ENCODE measurements around the gene RELB. TPM values are rescaled to one million over a fixed set of nuclear protein-coding genes. Genes with fewer than 3 reads are reported as not detected.

RELB gene
- total RNA-seq, 1 donor from 2014 or later = 4.2 TPM

DNA sequence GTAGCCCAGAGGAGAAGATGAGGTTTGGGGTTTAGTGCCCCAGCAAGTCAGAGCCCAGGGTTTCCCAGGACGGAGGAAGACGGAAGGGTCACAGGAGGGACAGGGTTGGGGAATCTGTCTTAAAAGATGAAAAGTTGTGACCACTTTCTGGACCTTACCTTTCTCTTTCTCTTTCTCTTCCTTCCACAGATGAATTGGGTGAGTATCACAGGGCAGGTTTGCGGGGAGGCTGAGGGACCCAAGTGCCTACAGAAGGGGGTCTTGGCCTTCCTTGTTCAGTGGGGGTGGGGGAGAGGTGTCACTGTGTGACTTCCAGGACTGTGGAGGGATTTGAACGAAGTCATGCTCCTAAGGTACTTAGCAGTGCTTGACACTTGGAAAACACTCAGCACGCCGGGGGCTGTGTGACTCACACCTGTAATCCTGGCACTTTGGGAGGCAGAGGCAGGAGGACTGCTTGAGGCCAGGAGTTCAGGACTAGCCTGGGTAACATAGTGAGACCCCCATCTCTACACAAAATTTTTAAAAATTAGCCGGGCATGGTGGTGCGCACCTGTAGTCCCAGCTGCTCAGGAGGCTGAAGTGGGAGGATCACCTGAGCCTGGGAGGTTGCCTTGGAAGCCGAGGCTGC is 8.5 kb downstream of the RELB start:
- ATAC-seq (no peak), DNase-seq (ENCODE audit: missing footprints) (no peak)
- intact Hi-C loops (cut with DNase I) = no loop called here

- intact Hi-C loops (cut with DNase I) = no loop called here
- no peak for ATAC-seq
- no peak for DNase-seq (ENCODE audit: missing footprints)
Measured at GRCh38 chr19:45010306-45010705, 9.0 kb downstream of the RELB start.

DNA sequence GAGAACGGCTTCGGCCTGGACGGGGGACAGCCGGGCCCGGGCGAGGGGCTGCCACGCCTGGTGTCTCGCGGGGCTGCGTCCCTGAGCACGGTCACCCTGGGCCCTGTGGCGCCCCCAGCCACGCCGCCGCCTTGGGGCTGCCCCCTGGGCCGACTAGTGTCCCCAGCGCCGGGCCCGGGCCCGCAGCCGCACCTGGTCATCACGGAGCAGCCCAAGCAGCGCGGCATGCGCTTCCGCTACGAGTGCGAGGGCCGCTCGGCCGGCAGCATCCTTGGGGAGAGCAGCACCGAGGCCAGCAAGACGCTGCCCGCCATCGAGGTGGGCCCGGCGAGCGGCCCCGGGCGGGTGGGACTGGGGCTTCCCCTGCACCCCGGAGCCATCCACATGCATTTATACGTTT is 10.7 kb downstream of the RELB start:
- intact Hi-C loops (cut with DNase I) = no loop called here
- ATAC-seq = no peak
- DNase-seq (ENCODE audit: missing footprints) = no peak

DNA sequence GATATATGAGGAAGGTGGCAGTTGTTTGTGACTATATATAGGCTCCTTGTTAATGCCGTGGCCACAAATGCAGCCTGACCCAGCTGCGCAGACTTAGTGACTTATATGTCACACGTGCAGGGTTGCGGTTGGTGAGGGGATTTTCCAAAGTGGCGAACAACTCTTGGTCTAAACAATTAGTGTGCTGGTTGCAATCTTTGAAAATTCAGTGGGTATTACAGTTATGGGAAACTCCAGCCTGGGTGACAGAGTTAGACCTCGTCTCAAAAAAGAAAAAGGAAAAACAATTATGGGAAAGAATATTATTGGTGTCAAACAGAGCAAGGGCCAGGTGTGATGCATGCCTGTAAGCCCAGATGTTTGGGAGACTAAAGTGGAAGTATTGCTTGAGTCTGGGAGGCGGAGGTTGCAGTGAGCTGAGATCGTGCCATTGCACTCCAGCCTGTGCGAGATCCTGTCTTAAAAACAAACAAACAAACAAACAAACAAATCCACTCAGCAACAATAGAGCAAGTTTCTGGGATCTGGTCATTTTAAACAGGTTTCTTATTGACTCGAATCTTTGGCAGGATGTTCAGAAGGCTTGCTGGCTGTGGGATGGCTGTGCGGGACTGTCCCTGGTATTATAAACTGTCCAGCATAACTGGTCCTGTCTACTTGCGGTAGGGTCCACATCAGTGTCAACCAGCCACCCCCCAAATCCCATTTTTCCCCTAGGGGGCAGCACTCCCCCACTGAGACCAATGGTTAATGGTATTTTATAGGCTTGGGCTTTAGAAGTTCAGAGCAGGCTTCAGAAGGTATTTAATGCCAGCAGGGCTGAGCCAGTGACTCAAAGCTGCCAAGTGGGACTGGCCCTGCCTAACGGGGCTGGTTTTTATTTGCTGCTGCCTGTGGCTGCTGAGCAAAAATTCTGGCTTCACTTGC is 15.4 kb downstream of the RELB start:
- peak; percentile 80 for ATAC-seq
- intact Hi-C loops (cut with DNase I) = no loop called here
- no peak for DNase-seq (ENCODE audit: missing footprints)

DNA sequence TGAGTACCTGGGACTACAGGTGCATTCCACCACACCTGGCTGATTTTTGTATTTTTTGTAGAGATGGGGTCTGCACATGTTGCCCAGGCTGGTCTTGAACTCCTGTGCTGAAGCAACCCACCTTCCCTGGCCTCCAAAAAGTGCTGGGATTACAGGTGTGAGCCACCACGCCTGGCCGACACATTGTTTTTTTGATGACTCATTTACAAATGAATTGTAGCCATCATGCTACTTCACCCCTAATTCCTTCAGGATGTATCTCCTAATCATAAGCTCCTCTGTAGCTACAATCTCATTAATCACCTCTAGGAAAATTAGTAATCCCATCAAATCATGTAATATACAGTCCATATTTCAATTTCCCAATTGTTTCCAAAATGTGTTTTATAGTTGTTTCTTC is 17.9 kb downstream of the RELB start:
- intact Hi-C loops (cut with DNase I) = no loop called here
- ATAC-seq (no peak), DNase-seq (ENCODE audit: missing footprints) (no peak)

DNA sequence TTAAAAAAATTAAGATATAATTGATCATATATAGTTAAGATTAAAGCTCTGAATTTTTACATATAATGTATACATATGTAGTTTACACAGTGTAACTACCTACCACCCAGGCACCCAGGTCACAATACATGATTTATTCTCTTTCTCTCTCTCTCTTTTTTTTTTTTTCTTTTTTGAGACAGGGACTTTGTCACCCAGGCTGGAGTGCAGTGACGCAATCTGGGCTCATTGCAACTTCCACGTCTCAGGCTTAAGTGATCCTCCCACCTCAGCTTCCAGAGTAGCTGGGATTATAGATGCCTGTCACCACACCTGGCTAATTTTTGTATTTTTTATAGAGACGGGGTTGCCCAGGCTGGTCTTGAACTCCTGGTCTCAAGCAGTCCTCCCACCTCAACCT is 18.8 kb downstream of the RELB start:
- ATAC-seq (no peak), DNase-seq (ENCODE audit: missing footprints) (no peak)
- intact Hi-C loops (cut with DNase I) = no loop called here

GRCh38 chr19:45021971-45022370 is 20.7 kb downstream of the RELB start:
- intact Hi-C loops (cut with DNase I) = no loop called here
- ATAC-seq (no peak), DNase-seq (ENCODE audit: missing footprints) (no peak)

- intact Hi-C loops (cut with DNase I) = no loop called here
- DNase-seq (ENCODE audit: missing footprints) = no peak
- ATAC-seq = no peak
Measured at GRCh38 chr19:45023048-45023447, 21.8 kb downstream of the RELB start.

DNA sequence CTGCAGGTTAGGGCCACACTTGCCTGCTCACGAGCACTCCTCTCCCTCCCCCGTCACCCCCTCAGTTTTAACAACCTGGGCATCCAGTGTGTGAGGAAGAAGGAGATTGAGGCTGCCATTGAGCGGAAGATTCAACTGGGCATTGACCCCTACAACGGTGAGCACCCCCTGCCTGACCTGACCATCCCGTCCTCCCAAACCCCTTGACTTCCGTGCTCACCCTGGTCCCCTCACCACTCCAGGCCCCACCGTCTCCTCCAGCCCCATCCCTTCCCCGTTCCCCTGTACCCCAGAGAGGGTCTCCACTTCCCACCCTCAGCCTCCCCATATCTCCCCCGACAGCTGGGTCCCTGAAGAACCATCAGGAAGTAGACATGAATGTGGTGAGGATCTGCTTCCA is 24.0 kb downstream of the RELB start:
- intact Hi-C loops (cut with DNase I) = no loop called here
- ATAC-seq = no peak
- DNase-seq (ENCODE audit: missing footprints) = no peak

GRCh38 chr19:45027371-45027770 is 26.1 kb downstream of the RELB start:
- ATAC-seq (no peak), DNase-seq (ENCODE audit: missing footprints) (no peak)
- intact Hi-C loops (cut with DNase I) = no loop called here

- DNase-seq (ENCODE audit: missing footprints) (no peak), ATAC-seq (no peak)
- intact Hi-C loops (cut with DNase I) = no loop called here
Measured at GRCh38 chr19:45030825-45031224, 29.6 kb downstream of the RELB start.

DNA sequence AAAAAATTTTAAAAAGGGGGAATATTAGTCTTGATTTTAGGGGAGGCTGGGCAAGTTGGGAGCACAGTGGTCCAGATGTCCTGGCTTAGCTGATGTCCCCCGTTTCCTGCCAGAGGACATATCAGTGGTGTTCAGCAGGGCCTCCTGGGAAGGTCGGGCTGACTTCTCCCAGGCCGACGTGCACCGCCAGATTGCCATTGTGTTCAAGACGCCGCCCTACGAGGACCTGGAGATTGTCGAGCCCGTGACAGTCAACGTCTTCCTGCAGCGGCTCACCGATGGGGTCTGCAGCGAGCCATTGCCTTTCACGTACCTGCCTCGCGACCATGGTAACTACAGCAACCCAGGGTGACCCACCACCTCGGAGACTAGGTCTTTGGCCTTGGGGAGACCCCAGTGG is 31.2 kb downstream of the RELB start:
- no peak for DNase-seq (ENCODE audit: missing footprints)
- intact Hi-C loops (cut with DNase I) = no loop called here
- ATAC-seq = no peak

- intact Hi-C loops (cut with DNase I) = no loop called here
- no peak for DNase-seq (ENCODE audit: missing footprints)
- ATAC-seq = no peak
Measured at GRCh38 chr19:45035755-45036154, 34.5 kb downstream of the RELB start.

DNA sequence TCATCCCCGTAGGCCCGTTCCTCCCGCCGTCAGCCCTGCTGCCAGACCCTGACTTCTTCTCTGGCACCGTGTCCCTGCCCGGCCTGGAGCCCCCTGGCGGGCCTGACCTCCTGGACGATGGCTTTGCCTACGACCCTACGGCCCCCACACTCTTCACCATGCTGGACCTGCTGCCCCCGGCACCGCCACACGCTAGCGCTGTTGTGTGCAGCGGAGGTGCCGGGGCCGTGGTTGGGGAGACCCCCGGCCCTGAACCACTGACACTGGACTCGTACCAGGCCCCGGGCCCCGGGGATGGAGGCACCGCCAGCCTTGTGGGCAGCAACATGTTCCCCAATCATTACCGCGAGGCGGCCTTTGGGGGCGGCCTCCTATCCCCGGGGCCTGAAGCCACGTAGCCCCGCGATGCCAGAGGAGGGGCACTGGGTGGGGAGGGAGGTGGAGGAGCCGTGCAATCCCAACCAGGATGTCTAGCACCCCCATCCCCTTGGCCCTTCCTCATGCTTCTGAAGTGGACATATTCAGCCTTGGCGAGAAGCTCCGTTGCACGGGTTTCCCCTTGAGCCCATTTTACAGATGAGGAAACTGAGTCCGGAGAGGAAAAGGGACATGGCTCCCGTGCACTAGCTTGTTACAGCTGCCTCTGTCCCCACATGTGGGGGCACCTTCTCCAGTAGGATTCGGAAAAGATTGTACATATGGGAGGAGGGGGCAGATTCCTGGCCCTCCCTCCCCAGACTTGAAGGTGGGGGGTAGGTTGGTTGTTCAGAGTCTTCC is 36.3 kb downstream of the RELB start:
- no peak for ATAC-seq
- no peak for DNase-seq (ENCODE audit: missing footprints)
- intact Hi-C loops (cut with DNase I) = loop anchor here (2.0 kb wide), 1 partner anchor 37 kb away; the partner anchor contains the start of gene RELB

- ATAC-seq (peak; percentile 99), DNase-seq (ENCODE audit: missing footprints) (peak; percentile 96)
- intact Hi-C loops (cut with DNase I) = loop anchor here (2.0 kb wide), 1 partner anchor 38 kb away; the partner anchor contains the start of gene RELB
Measured at GRCh38 chr19:45038931-45039893, 37.9 kb downstream of the RELB start, which contains the start of gene CLASRP. TSS of gene CLASRP (plus strand) at chr19:45039045. CDS start at chr19:45040213, 1,168 bp downstream.

- intact Hi-C loops (cut with DNase I) = no loop called here
- no peak for ATAC-seq
Measured at GRCh38 chr19:45040059-45040771, 39.0 kb downstream of the RELB start.

DNA sequence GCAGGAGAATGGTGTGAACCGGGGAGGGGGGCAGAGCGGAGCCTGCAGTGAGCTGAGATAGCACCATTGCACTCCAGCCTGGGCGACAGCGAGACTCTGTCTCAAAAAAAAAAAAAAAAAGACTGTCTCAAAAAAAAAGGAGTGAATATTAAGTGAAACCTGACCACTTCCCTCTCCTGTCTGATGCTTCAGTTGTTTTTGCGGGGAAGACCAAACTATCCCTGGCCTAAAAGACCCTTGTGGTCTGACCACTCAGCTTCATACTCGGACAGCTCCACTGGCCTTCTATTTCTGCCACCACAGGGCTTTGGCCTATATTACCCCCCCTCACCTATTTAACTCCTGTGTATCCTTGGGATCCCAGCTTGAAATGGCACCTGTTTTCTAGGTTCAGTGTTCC is 39.9 kb downstream of the RELB start:
- intact Hi-C loops (cut with DNase I) = no loop called here
- ATAC-seq (no peak), DNase-seq (ENCODE audit: missing footprints) (no peak)

More at GRCh38 chr19:45040059-45040771, 39.0 kb downstream of the RELB start:
- no peak for DNase-seq (ENCODE audit: missing footprints)
